Left renal cortex interstitium (tissue), 4 donors: ENCODE results near the gene VDAC2. TPM values are rescaled to one million over a fixed set of nuclear protein-coding genes. Genes with fewer than 3 reads are reported as not detected.

Experiments
- DNase-seq, 4 donors: peaks; one replicate each; pipeline ENCODE4 v3.0.0-alpha.2; 2013; ENCODE audit warnings: low read depth in 4 of 4, low spot score in 2 of 4, missing footprints in 1 of 4
- polyA plus RNA-seq, 4 donors: library from polyadenylated mRNA; unstranded; fragments of 120-200 nt; gene quantifications; one replicate each; pipeline ENCODE4 v1.2.1, GENCODE V29; 2013; ENCODE audit not compliant: insufficient read length in 4 of 4

Gene VDAC2
- polyA plus RNA-seq, 4 donors, result 189 to 251 (median 217) TPM

DNA sequence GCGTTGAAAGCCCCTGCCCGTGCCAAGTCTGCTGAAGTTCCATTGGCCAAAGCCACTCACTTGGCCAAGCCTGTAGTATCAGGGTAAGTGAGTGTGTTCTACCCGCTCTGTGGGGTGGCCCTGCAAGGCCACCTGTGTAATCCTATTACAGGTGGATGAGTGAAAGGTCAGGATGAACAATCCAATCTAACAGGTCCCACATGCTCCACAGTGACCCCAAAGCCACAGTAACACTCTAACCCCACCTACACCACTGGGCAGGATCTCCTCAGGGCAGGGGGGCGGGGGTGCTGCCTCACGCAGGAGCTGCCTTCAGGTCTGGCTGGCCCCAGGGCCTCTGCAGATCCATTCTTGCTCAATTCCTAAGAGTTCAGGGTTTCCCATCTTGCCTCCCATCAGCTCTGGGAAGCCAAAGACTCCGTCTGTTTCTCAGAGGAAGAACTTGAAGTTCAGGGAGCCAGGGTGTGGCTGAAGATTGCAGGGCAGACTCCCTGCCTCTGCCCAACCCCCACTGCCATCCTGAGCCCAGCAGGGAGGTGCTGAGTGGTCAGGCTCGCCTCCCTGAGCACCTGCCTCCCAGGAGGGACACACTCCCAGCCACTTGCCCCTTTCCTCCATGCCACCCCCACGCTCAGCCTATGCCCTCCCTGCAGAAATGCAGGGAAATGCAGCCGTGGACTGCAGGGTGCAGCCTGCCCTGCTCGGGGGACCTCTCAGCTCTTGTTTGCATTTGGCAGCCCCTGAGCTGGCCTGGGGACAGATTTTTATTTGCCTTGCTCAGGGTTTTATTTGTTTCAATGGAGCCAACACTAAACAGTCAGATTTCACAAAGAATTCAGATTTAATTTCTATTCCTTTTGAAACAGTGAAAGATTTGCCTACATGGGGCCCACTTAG lies 35.0 kb downstream of the VDAC2 start:
- no peak for DNase-seq

DNA sequence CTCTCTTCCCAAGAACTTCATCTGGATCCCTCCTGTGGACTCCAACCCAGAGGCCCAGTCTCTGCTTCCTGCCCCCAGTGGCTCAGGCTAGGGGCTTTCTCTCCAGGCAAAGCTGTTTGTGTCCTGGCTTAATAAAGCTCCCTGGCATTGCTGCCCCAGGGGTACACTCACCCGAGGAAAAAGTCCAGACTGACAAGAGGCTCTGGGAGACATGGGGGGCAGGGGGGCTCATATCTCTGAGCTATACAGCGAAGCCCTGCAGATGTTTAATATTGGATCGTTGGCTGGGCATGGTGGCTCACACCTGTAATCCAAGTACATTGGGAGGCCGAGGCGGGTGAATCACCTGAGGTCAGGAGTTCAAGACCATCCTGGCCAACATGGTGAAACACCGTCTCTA lies 35.9 kb downstream of the VDAC2 start:
- DNase-seq, result no peak

DNA sequence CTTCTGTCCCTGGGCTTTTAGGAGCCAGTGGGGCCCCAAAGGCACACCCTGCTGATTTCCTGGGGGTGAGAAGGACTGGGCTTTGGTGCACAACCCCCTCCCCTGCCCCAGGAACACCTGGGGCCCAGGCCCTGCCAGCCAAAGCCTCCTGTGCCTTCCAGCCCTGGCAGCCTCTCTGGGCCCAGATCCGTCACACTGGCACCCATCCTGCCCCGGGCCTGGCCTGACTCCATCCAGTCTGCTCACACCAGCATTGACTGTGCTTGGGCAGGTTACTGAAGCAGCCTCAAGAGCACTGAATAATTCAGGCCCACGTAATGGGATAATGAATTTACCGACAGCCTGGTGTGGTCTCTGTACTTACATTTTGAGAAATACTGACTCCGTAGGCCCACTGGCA lies 37.2 kb downstream of the VDAC2 start:
- DNase-seq, result no peak

DNA sequence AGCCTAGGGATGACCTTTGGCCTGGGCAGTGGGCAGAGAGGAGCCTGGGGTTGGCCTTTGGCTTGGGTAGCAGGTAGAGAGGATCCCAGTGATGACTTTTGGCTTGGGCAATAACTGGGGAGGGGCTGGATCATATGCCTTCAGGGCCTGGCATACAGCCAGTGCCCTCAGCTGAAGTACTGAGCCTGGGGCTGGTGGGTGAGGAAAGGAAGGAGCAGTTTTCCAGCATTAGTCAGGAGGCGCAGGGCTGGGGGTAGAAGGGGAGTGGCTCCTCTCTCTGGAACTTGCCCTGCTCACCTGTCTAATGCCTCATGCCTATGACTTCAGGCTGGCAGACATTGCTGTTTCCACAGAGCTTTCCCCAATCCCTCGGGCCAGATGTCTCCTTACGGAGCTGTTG lies 40.3 kb downstream of the VDAC2 start:
- no peak for DNase-seq

DNA sequence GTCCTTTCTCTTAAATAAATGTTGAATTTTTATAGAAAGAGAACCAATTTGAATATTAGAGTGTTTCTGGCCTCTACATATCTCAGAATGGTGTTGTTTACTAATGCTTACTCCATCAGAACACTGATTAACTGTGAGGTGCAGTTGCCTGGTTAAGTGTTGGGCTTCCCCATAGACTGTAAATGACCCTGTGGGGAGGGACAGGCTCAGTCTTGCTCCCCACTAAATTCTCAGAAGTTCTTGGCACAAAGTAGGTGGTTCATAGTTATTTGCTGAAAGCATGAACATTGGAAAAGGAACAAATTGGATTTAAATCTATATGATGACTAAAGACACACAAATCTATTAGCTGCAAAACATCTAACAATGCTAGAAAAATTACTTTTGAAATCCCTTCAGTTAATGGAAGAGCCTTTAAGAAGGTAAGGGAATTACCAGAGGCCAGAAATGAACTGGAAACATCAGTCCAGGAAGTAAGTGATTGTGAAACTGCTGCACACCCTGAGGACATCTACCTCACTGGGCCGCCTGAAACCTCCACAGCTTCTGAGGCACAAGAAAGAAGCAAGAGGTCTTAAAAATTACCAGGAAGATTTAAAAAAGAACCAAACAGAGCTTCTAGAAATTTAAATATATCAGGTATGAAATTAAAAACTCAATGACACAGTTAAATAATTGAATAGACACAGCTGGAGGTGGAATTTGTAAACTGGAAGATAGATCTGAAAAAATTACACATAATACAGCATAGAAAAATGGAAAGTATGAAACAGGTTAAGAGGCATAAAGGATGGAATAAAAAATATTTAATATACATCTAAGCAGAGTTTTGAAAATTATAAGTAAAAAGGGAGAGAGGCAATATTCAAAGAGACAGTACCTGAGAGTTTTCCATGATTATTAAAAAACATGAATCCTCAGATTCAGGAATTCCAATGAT lies 43.0 kb downstream of the VDAC2 start:
- no peak for DNase-seq

DNA sequence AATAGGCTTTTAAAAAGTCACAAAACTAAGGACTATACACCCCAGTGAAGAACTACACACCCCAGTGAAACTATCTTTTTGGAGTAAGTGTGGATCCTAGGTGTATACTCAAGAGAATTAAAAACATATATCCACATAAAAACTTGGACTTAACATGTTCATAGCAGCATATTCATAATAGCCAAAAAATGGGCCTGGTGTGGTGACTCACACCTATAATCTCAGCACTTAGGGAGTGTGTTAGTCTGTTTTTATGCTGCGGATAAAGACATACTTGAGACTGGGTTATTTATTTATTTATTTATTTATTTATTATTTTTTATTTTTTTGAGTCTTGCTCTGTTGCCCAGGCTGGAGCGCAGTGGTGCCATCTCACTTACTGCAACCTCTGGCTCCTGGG lies 44.1 kb downstream of the VDAC2 start:
- no peak for DNase-seq

DNA sequence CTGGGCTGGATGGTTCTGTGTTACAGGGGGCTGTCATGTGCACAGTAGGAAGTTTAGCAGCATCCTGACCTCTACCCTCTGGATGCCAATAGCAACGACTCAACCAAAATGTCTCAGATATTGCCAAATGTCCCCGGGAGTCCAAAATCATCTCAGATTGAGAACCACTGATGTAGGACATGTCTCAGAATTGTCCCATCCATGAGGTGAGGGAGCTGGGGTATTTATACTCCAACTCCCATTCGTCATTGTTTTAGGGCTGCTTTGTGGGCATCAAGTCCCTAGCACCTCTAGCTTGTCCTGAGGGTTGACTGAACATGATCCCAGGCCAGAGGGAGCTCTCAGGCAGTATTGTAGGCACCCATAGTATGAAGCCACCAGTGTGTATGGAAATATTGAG lies 50.4 kb downstream of the VDAC2 start:
- no peak for DNase-seq

DNA sequence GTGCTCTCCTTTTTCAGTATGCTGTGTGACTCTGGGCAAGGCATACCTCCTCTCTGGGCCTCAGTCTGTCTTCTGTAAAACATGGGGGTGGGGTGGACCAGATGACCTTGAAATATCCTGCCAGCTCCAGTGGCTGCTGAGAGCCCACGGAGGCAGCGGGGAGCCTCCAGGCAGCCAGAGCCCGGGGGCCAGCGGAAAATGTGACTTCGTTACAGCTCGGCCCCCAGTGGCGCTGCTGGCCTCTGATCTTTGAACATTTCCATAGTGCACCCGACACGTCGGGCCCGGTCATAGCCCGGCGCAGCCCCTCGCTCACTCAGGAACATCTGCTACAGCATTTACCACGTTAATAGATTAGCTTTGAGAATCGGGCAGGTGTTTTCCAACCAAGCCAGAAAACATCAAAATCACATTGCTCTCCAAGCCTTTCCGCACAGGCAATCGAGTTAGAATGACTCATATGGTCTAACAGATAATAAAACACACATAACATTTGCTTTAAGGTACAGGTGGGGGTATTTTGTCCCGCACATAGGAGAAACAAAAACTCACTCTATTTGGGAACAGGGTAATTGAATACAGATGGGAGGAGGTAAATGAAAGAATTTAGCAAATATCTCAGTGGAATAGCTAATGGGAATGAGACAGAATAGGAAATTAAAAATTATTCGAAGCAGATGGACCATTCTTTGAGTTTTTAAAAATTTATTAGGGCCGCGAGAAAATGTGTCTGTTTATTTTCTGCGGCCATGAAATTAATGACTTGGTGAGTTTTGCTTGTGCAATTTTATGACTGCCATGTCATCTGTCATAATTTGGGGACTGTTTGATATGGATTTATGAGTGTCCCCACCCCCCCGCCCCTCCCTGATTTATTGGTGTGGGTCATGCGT lies 51.5 kb downstream of the VDAC2 start:
- no peak for DNase-seq

DNA sequence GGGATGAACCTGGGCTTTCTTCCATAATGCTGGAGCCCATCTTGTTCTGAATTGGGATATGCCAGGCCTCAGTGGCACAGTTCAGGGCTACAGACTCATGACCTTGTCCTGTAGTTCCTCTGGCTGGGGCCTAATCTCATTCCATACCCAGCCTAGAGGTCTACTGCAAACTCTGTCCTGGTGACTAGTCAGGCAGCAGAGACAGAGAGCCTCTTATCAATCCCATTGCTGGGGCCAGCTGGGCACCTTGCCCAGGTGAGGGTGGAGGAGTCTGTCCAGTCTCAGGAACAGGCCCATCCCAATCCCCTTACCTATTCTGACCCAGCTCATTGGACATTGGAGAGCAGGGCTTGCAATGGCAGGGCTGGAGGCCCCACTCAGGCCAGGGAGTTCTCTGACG lies 53.2 kb downstream of the VDAC2 start:
- no peak for DNase-seq

DNA sequence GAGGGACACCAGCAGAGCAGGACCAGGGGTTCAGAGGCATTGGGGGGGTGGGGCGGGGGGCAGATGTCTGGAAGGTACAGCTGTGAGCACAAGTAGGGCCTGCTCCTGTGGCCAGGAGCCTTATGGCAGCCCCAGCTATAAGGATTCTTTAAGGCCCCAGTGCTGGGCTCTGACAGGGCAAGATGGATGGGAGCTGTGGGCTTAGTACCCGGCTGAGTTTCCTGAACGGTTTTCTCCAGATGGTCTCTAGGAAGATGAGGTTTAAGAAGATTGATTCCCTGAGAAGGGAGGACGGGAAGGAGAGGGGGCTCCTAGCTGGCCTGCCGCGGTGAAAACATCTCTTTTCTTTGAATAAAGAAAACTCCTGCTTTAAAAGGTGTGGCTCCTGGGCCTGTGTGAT lies 55.3 kb downstream of the VDAC2 start:
- DNase-seq, result no peak

DNA sequence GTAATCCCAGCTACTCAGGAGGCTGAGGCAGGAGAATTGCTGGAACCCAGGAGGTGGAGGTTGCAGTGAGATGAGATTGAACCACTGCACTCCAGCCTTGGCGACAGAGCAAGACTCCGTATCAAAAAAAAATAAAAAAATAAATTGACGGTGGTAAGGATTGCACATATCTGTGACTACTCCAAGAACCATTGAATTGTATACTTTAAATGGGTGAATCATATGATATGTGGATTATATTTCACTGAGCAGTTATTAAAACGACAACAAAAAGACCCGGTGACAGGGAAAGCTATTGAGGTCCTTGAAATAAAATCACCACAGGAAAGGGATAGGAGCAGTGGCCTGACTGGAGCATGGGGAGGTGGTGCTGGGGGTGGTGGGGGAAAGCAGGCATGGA lies 56.3 kb downstream of the VDAC2 start:
- no peak for DNase-seq

DNA sequence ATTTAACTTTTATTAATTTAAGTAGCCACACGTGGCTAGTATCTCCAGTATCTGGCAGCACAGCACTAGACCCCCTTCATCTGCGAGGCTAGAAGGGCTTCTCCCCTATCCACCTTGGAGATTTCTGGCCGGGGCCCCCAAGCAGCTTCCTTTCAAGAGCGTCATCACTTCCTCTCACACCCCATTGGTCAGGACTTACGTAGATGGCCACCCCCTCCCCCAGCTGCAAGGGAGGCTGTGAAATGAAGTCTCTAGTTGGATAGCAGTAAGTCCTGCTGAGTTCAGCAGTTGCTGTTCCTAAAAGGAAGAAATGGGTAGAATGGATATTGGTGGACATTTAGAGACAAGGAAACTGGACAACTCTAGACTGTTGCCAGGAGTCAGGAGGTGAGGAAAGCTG lies 59.0 kb downstream of the VDAC2 start:
- no peak for DNase-seq

DNA sequence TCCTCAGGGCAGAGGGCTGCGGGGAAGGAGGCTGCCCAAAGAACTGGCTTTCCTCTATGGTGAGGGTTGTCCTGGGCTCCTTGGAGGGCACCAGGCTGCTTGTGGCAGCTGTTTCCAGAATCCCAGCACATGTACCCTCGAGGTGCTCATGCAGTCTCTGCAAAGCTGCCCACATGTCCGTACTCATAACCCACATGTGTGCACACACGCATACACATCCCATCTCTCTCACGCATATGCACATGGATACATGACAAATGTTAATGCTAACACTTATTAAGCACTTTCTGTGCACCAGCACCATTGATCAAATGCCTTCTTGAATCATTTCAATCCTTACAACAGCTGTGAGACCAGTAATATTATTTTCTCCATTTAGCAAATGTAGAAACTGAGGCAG lies 61.5 kb downstream of the VDAC2 start:
- DNase-seq, result no peak

DNA sequence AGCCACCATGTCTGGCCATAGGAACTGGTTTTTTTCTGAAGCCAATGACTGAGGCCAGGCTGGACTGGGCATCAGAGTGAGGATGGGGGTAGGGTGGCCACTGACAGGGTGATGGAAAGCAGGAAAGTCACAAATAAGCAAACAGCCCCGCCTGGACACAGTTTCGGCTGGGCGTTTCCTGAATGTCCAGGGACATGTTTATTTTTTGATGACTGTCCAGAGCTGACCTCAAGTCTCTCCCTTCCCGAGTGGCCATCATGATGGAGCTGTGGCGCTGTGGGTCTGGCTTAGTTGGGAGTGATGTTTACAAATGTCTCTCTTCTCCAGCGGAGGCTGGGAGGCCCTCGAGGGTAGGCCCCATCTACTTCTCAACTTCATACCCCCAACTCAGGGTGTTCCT lies 62.3 kb downstream of the VDAC2 start:
- DNase-seq, result no peak

DNA sequence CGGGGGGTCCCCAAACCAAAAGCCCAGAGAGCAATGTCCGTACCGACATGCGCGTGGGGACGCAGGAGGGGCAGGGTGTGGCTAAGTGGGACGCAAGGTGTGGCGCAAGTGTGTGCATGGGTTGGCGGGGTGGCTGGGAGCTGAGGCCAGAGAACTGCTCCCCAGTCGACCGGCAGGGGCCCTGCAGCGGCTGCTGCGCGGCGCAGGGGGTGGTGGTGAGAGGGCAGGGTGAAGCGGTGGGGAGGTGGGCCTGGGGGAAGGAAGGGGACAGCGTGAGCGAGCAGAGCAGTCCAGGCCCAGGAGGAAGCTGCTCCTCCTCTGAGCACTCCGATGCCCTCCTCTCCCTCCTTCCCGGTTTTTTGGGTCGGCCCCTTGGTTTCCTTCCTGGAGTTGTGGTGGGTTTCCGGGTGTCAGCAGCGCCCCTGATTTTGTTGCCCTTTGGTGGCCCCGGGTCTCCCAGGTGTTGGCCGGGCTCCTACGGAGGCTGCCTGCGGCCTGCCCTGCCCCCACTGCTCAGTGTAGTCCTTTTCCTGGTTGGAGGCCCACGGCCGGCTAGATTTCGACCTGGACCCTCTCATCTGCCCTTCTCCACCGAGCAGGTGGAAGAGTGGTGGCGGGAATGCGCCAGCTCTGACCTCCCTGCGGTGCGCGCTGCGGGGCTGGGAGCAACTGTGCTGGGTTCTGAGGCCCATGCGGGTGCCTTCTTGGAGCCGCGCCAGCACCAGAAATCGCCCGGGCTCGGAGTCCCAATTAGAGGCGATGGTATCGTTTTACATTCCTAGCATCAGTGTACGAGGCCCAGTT lies 65.7 kb downstream of the VDAC2 start:
- no peak for DNase-seq

DNA sequence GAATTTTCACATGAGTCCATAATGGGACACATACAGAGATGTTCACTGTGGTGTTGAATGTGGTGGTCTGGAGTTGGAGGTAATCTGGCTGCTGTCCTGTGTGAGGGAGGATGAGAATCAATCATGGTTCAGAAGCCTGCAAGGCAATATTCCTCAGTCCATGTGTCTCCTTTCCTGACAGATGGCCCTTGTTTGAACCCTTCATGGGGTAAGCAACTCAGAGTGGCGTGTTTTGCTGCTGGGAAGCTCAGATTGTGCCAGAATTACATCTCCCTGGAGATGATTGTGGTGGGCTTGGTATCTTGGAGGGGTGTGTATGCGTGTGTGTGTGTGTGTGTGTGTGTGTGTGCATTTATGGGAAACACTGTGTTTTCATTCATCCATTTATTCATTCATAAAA lies 69.6 kb downstream of the VDAC2 start:
- DNase-seq, result no peak
